Stimulated activated CD8-positive, alpha-beta memory T cell treated with anti-CD3 and anti-CD28 coated beads, Interleukin-12 subunit alpha, Interleukin-12 subunit beta, amount 100 ng/mL, for 1 hour (primary cell): ENCODE data around the gene PHACTR1.

ENCODE experiments used
- DNase-seq: peaks from one replicate; pipeline ENCODE4 v3.0.0-alpha.2; 2020; ENCODE audit warnings: low read depth

Gene PHACTR1

GRCh38 chr6:12952318-12952717 lies 235.8 kb downstream of the PHACTR1 start:
- DNase-seq, result no peak

DNA sequence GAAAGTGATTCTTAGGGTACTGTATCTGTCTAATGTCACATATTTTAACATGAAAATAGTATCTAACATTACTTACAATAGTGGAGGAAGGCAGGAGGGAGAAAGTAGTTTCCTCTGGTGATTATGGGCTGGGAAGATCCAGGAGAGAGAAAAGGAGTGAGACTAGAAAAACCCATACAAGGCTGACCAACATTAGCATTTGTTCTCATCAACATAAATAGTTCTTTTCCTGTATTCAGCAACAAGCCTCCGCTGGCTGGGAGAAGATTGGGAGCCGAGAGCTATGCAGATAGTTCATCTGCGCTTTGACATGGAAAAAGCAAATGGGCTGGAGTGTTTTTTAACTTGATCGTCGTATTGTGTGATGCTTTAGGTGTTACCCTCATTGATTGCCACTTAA lies 239.4 kb downstream of the PHACTR1 start:
- DNase-seq, result no peak

DNA sequence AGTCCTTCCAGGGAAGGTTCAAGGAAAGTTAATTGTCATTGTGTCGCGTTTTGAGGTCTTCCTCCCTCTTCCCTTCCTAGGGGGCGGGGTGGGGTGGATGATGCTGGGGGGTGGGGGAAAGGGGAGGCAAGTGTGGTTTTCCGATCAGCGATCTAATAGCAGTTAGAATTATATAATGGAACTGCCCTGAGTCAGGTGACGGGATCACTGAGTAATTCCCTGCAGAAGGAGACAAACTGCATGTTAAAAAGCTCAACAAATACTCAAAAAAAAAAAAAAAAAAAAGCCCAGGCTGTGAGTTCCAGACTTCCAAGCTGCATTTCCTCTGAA lies 240.4 kb downstream of the PHACTR1 start:
- DNase-seq, result no peak

DNA sequence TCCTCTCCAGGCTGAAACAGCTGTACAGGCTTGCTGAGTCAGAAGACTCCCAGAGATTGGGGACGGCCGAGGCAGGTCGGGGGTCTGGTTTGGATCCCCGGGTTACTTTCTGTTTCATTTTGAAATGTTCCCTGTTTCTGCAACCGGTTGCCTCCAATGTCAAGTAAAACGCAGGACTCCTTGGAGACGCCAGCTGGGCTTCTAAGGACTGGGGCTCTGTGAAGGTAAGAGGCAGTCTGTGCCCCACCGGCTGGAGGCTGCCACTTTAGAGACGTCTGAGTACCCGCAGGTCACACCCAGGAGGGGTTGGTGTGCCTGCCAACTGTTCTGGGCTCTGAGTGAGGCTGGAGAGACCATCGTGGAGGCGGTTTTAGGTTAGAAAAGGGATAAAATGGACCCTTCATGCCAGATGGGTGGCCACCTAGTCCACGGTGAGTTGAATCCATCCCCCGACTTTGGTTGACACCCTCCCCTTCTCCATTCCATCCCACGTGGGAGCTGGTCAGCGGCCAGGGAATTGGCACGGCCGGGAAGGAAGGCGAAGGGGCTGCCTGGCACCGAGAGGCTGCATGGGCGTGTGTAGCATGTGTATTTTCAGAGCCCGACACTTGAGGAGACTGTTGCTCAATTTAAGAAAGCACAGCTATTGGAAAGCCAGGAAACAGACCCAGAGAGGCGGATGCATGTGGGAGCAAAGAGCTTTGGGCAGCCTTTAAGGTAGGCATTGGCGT lies 240.9 kb downstream of the PHACTR1 start:
- DNase-seq, result no peak

DNA sequence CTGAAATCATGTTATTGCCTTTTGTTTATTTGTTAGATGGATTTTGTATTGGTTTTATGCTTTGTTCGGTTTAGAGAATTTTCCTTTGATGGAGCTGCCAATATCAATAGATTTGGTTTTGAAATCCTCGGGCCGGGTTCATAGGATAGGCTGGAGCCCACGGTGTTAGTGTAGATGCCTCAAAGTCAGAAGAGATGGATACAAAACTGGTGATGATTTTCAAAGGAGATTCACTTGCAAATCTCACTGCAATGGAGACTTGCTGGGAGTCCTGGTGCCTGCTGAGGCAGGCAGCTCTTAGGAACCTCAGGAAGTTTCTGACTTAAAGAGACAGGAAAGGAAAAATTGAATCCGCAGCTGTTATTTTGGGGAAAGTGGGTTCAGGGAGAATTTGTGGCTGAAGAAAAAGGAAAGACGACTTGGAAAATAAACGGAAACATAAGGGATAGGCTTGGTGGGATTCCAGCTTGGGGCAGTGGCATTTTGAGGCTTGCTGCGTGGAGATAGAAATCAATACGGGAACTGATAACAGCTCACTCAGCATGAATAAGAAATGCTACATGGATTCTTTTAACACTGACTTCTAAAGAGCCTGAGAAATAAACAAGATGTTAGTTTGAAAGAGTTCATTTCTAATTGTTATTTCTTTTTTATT lies 241.6 kb downstream of the PHACTR1 start:
- no peak for DNase-seq

- no peak for DNase-seq
Measured at GRCh38 chr6:12961761-12962160, 245.2 kb downstream of the PHACTR1 start.

GRCh38 chr6:12962529-12962928 lies 246.0 kb downstream of the PHACTR1 start:
- DNase-seq, result no peak

- DNase-seq, result no peak
Measured at GRCh38 chr6:12962987-12963386, 246.4 kb downstream of the PHACTR1 start.

DNA sequence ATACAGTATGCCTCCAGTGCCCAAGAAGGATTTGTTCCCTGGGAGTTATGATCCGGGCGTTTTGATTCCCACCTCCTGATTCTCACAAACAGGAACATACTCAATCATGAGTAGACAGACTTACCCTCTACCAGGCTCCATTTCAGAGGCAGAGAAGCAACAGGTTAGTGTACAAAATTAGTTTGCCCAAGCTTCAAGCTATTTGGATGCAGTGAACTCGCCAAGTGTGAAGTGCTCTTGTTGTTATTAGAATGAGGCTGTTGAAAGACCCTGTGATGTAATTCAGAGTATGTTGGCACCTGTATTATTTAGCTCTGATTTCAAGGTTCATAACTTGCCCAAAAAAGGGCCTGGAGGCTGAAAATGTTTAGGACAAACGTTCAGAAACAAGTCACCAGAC lies 247.0 kb downstream of the PHACTR1 start:
- DNase-seq, result no peak

DNA sequence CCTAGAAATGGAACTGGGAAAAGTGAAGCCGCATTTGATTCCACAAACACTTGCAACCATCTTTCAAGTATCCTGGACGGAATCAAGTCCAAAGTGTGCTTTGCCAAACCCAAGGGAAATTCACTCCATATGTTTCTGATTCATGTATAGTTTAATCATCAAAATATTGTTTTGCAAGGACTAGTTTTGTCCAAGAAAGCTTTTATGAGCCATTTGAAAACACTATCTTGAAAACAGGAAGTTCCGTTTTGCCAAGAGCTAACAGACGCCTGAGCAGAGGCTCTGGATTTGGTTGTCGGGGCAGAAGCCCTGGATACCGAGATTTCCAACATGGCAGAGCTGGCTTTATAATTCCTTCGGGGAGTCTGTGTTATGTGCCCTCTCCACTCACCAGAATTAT lies 251.1 kb downstream of the PHACTR1 start:
- no peak for DNase-seq

GRCh38 chr6:12968290-12968689 lies 251.7 kb downstream of the PHACTR1 start:
- DNase-seq, result no peak

DNA sequence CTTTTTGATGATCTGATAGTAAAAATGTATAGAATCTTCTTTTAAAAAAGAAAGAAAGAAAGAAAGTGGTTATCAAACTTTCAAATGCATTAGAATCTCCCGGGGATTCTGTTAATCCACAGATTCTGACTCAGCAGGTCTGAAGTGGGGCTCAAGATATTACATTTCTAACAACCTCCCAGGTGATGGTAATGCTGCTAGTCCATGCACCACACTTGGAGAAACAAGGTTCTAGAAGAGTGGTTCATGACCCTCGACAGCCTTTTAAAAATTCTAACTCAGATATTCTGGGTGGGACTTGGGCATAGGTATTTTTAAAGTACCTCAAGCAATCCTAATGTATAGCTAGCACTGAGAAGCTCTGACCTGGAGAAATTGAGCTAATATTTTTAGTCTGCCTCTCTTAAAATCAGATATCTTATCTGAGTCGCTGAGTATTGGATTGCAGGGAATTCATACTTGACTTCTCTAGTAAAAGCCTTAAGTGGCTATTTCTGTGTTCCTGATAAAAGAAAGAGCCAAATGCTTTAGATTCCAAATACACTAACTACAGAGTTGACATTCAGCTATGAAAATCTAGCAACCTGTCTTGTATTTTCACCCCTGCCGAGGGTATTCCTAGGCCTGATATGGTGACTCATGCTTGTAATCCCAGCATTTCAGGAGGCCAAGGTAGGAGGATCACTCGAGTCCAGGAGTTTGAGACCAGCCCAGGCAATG lies 252.4 kb downstream of the PHACTR1 start:
- DNase-seq, result no peak

GRCh38 chr6:12969966-12970365 lies 253.4 kb downstream of the PHACTR1 start:
- no peak for DNase-seq

DNA sequence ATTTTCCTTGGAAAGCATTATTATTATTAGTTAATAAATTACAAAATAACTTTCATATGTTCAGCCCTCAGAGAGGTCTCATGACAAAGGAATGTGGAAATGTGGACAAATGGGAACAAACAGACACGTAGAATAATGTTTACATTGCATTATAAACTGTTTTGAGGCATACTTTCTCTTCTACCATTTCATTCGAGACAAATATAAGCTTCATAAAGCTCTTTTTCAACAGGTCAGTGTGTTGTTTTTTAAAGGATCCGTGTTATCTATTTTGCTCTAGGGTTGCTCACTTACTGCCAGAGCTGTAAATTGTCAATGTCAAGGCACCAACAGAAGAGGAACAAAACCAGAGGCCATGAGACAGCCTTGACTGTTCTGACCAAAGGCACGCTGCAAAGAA lies 256.8 kb downstream of the PHACTR1 start:
- DNase-seq, result no peak

- DNase-seq, result no peak
Measured at GRCh38 chr6:12974551-12974950, 258.0 kb downstream of the PHACTR1 start.

- no peak for DNase-seq
Measured at GRCh38 chr6:12976366-12976765, 259.8 kb downstream of the PHACTR1 start.

DNA sequence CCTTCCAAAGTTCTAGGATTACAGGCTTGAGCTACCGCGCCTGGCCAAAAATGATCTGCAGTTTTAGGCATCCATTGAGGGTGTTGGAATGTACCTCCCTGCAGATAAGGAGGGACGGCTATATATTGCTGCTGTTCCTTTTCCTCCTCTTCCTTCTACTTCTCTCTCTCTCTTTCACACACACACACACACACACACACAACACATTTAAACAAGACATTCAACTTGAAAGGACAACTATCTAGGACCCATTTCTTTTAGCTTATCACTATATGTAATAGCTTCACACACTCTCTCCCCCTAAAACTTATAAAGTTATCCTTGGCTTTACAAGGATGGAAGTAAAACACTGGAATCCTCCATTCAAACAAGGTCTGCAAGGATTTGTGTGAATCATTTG lies 260.6 kb downstream of the PHACTR1 start:
- no peak for DNase-seq

- DNase-seq, result no peak
Measured at GRCh38 chr6:12977806-12978205, 261.2 kb downstream of the PHACTR1 start.

GRCh38 chr6:12980741-12981140 lies 264.2 kb downstream of the PHACTR1 start:
- no peak for DNase-seq

GRCh38 chr6:12984776-12985175 lies 268.2 kb downstream of the PHACTR1 start:
- no peak for DNase-seq

GRCh38 chr6:12987783-12988182 lies 271.2 kb downstream of the PHACTR1 start:
- no peak for DNase-seq

DNA sequence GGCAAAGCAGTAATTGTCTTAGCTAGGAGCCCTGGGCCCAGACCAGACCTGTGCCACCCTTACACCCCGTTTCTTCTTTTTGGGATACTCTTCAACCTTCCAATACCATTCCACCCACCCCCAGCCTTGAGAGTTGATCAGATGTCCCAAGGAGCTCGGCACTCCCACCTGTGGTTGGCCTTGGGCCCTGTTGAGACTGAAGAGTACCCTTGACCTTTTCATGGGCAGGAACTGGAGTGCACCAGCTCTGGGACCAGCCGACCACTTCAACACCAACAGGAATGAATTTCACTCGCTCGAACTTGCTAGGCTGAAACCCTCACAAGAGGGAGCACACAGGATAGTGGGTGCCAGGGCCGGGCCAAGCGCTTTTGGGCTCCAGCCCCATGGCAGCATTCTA lies 273.6 kb downstream of the PHACTR1 start:
- no peak for DNase-seq

- DNase-seq, result no peak
Measured at GRCh38 chr6:12991435-12991834, 274.9 kb downstream of the PHACTR1 start.
